GF-D8 (cell line): ENCODE results near the gene BRD3OS.

Experiments
- DNase-seq: peaks from one replicate; lab custom pipeline; 2025; lab: John Stamatoyannopoulos, UW

BRD3OS gene

DNA sequence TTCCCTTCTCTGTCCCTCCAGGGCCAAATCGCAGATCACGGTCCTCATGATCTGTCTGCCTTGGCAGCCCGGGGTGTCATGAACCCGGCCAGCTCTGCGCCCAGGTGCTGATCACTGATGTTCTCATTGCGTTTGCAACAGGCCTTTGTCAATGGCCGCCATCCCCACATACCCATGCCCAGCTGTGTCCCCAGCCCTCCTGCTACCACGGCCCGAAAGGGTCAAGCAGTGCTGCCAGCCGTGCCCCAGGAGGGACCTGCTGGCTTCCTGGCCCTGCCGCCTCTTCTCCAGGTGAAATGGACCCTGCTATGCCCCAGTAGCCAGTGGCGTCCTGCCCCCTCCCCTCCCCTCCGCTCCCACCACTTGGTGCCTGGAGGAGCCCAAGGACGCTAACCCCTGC lies 20.4 kb upstream of the BRD3OS start:
- DNase-seq, result no peak

DNA sequence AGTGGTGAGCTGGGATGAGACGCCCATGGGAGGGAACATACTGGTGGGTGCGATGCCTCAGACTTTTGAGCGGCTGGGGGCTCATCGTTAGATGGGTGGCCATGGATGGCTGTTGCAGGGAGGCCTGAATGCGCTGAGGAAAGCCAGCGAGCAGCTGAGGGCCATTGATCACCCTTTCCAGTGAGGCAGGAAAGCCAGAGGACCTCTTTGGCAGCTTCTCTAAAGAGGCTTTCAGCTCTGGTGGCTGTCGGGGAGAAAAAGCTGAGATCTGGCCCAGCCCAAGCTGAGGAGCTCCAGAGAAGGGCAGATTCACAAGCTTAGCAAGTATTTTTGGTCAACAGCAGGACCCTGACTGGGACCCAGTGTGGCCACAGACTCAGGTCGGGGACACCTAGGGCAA lies 19.9 kb upstream of the BRD3OS start:
- DNase-seq, result no peak

GRCh38 chr9:134007150-134007549 lies 18.1 kb upstream of the BRD3OS start:
- DNase-seq, result no peak

DNA sequence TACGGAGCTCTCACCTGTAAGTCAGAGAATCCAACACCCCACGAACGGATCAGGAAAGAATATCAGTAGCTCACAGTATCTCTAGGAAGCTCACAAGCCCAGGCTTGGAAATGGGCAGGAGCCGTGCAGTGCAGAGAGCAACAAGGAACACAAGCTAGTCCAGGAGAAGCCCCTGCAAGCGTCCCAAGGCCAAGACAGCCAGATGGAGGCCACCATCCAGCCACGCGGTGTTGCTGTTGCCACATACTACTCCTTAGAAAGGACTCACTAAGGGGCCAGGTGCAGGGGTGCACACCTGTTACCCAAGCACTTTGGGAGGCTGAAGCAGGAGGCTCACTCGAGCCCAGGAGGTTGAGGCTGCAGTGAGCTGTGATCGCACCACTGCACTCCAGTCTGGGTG lies 17.7 kb upstream of the BRD3OS start:
- no peak for DNase-seq

DNA sequence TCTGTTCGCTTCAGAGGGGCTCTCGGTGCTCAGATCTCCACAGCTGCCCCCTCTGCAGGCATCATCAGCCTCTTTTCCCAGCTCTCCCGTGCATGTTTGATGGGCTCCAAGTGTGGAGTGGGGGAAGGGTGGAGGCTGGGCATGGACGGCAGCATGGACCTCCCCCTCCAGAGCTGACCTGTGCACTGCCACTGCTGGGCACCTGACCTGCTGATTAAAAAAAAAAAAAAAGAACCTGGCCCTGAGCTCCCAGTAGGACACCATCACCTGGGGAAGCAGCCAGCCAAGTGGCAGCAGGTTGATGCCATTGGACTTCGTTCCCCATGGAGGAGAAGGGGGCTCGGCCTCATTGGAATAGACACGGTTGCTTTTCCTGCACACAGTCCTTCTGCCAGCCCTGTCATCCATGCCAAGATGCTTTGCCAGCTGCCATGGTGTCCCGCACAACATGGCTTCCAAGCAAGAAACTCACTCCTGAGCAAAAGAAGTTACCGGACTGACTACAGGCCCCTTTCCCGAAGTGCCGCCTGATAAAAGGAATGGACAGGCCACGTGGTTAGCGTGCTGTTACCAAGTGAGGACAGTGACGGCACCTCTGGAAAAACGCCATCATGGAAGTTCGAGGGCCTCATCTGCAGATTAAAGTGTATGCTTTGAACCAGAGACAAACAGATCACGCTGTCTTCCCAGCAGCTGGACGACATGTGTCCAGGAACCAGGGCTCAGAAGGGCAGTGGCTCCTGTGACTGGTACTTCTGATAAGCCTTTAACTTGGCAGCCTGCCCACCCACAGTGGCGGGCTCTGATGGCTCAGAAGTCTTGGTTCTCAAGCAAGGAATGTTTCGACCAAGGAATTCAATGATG lies 14.7 kb upstream of the BRD3OS start:
- no peak for DNase-seq

DNA sequence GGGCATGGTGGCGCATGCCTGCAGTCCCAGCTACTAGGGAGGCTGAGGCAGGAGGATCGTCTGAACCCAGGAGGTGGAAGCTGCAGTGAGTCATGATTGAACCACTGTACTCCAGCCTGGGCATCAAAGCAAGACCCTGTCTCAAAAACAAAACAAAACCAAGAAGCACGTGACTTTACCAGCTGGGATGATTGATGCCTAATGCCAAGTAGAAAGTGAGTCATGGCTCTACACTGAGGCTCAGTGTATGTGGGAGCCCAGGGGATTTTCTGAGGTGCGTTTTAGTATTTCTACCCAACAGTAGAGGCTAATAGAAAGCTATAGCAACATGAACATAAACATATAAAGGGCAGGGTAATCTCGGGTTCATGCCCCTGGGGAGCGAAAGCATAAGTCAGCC lies 13.9 kb upstream of the BRD3OS start:
- DNase-seq, result no peak

DNA sequence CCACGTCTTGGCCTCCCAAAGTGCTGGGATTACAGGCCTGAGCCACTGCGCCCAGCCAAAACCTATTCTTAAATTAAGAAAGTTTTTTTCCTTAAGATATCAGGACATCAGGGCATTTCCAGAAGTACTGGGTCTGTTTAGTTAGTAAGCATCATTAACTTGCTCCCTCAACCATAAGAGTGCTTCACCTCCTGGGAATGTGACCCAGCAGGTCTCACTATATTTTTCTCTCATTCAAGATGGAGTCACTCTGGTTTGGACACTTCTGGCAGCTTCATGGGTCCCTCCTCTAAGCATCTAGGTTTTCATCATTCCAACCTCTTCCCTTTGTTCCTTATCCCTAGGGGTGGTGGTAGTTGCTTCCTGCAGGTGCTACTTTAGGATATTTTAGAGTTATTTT lies 10.3 kb upstream of the BRD3OS start:
- DNase-seq, result no peak

DNA sequence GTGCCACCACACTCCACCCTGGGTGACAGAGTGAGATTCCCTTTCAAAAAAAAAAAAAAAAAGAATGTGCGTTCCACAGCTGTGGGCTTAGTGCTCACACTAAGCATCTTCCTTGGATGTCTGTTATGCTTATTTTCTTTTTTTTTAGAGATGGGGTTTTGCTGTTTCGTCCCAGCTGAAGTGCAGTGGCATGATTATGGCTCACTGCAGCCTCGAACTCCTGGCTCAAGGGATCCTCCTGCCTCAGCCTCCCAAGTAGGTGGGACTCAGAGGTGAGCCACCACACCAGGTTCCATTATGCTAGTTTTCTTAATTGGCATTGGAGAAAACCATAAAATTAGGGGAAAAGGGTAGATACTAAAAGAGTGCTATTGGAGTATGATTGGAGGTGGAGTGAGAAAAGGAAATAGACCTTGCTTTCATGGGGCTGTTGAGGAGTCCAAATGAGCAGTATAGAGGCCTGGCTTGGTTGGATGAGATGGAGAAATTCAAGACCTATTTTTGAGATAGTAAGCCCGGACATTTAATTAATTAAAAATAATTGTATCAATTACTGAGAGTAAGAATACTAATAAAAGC lies 978 bp upstream of the BRD3OS start:
- no peak for DNase-seq

DNA sequence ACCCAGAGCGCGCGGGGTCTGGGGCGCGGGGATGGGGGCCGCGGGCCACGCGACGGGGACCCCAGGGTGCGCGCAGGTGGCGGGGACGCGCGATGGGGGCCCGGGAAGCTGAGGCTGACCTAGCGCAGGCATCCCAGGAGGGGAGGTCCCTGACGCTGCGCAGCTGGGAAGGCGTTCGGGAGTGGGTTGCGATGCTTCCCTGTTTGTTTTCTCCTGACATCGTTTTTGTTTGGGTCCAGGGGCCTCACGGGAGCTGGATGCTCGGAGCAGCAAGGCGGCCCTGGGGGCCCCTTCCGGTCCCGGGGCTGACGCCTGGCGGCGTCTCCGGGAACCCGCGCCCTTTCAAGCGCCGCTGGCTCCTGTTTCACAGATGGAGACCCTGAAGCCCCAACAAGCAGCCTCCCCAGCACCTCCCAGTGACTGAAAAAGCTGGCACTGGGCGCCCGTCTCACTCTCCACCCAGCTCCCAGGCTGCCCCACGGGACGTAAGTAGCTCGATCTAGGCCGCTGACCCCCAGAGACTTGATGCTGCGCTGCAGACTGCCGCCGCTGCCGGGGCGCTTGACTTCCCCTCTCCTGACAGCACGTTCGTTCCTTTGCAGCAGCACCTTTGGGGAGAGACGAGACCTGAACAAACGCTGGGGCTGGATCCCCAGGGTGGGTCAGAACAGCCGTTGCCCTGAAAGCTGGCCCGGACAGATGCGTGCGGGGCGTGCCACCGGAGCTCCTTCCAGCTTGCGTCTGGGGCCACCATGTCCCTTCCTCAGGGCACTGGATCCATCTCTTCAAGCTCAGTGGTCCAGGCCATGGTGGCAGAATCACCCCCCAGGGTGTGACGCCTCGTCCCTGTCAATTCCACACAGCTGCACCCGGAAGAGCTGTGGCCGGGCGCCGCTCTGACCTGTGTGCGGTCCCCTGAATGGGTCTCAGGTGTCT lies 593 bp downstream of the BRD3OS start:
- no peak for DNase-seq

GRCh38 chr9:134026581-134026980 lies 1.3 kb downstream of the BRD3OS start:
- no peak for DNase-seq

GRCh38 chr9:134026981-134027380 lies 1.7 kb downstream of the BRD3OS start:
- no peak for DNase-seq

DNA sequence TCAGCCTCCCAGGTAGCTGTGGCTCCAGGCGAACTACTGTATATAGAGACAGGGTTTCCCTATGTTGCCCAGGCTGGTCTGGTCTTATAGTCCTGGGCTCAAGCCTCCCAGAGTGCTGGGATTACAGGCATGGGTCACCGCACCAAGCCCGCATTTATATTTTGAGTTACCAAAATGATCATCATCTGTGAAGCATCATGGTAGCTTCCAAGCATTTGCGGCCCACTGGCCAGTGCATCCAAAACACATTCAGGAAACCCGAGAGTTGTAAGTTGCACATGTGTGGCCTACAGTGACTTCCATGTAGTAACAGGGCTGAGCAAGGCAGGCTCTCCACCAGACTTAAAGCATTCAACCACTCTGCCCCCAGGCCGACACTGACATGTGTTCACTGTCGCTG lies 2.3 kb downstream of the BRD3OS start:
- no peak for DNase-seq

GRCh38 chr9:134028076-134028475 lies 2.8 kb downstream of the BRD3OS start:
- DNase-seq, result no peak

DNA sequence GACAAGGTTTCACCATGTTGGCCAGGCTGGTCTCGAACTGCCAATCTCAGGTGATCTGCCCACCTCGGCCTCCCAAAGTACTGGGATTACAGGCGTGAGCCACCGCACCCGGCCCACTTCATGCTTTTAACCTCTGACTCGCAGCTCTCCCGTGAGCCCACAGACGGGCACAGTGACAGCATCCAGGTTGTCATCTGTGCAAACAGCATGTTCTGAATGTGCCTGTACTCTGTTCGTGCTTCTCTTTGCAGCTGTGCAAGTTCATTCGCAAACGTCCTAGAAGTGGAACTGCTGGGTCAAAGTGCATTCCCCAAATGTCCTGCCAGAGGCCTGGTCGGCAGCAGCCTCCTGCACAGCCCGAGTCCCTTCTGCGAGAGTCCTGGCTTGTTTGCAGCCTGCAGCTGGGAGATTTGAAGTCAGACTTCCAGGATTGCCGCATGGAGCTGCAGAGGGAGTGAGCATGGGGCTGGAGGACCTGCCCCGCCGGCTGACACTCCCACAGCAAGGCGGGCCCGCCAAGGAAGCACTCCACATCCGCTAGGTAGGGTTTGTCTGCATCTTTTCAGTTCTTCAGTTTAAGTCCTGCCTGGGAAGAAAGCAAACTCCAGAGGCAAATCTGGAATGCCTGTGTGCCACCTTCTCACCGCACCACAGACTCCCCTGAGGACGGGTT lies 3.4 kb downstream of the BRD3OS start:
- no peak for DNase-seq

DNA sequence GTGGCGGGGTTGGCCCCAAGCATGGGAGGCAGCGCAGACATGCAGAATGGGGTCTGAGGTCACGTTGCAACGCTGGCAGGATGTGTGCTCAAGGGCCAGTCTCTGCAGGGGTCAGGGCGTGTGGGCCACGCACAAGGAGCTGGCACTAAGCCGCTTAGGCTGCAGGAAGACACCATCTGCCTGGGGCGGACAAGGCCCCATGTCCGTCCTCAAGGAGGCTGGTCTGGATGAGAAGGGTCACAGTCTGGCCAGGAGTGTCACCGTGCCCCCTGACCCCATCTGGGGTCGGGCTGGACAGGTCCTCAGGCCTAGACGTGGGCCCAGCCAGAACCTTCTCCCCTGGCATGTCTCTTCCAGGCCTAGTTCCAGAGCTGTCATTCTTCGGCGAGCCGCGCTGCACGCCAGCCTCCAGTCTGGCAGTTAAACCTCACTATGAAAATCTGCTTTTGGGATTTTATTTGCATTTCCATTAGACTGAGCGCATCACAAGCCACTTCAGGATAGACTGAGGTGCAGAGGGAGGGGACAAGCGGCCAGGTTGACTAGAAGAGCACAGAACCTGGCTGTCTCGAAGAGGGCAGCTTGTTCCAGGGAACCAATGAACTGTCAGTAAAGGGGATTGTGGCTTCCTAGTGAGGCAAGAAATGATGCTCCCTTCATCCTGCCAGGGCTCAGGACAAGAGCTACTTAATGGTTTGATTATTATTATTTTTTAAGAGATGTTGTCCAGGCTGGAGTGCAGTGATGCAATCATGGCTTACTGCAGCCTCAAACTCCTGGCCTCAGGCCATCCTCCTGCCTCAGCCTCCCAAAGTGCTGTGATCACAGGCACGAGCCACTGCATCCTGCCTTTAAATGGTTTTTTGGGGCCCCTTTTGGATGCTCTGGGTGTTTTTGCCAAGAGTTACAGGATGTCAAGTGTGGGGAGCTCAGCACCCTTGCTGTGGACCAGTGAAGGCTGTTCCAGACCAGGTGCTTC lies 4.3 kb downstream of the BRD3OS start:
- no peak for DNase-seq

DNA sequence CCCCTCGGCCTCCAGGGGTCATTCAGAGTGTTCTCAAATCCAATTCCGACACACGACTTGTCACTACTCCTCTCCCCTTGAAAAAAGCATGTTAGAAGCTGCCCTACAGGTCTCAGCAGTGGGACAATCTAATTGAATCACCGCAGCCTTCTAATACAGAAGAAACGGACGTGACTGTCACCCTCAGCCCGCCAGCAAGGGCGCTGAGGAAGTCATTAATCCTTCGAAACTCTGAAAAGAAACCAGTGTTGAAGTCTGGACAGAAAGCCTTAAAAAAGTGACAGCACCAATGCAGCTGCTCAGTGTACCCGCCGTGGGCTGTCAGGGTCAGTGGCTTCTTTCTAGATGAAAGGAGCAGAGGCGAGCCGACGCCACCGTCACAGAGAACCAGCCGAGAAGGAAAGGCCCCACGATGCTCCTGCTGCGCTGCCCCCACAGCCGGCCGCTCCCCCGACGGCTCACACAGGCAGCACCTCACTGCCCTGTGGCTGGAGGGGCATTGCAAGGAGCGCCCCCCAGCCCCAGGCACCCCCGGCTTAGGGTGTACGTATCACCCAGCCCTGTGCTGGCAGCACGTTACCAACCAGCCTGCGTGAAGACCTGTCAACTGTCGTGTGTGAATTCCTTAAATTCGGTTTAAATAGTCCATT lies 5.7 kb downstream of the BRD3OS start:
- no peak for DNase-seq

DNA sequence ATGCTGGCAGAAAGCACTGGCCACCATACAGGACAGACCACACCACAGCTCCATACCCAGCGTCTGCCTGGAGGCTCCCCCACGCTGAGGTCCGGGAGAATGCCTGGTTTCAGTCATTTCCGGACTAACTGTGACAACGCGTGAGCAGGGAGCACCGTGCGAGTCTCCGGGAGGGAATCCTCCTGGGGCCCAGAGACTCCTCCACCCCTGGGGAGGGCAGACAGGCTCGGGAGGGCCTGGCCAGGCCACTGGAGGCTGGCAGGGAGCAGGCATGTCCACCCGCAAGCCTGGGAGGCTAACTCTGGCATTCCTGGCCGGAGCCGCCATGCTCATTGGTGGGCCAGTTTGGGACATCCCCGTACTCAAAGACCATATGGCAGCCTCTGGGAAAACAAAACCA lies 6.5 kb downstream of the BRD3OS start:
- no peak for DNase-seq

GRCh38 chr9:134032456-134033222 lies 7.4 kb downstream of the BRD3OS start:
- no peak for DNase-seq

- DNase-seq, result no peak
Measured at GRCh38 chr9:134033516-134034214, 8.4 kb downstream of the BRD3OS start.
